Neural crest cell (in vitro differentiated cells): ENCODE data around the gene MYH7B. TPM values are rescaled to one million over a fixed set of nuclear protein-coding genes. Genes with fewer than 3 reads are reported as not detected.

Source experiments
- DNase-seq: peaks from one replicate; pipeline ENCODE4 v3.0.0; 2021; ENCODE audit warnings: low read depth, mixed read lengths, low spot score
- H3K27ac Mint-ChIP-seq: one replicate; pipeline ENCODE4 v1.8.0; 2021; ENCODE audit warnings: mild to moderate bottlenecking, mixed read lengths; ENCODE audit not compliant: unreplicated experiment
- H3K27me3 Mint-ChIP-seq: 2 replicates; pipeline ENCODE4 v1.8.0; 2021; ENCODE audit warnings: low read depth, mild to moderate bottlenecking, mixed read lengths
- H3K36me3 Mint-ChIP-seq: 2 replicates; pipeline ENCODE4 v1.8.0; 2021; ENCODE audit warnings: low read depth, mild to moderate bottlenecking, mixed read lengths
- H3K4me1 Mint-ChIP-seq: 2 replicates; pipeline ENCODE4 v1.8.0; 2021; ENCODE audit warnings: mixed read lengths
- H3K4me3 Mint-ChIP-seq: one replicate; pipeline ENCODE4 v1.8.0; 2021; ENCODE audit warnings: mild to moderate bottlenecking, mixed read lengths
- H3K9me3 Mint-ChIP-seq: 2 replicates; pipeline ENCODE4 v1.8.0; 2021; ENCODE audit warnings: mixed read lengths
- CTCF ChIP-seq: fragments of 200-600 bp; sonication (generic); conservative IDR thresholded peaks from 2 replicates; pipeline ENCODE4 v1.5.0; 2021; ENCODE audit warnings: antibody characterized with exemption, mild to moderate bottlenecking
- long read RNA-seq: library from polyadenylated mRNA; unstranded; transcript quantifications from one replicate; pipeline ENCODE4 v2.0.0, GENCODE V29; 2020
- total RNA-seq: library from RNA; stranded (reverse); gene quantifications from 2 replicates; pipeline ENCODE4 v1.2.1, GENCODE V29; 2021

The MYH7B gene
- 0.55 and 0.77 TPM in 2 replicates for total RNA-seq
- long read RNA-seq = 0 reads

GRCh38 chr20:34955231-34956040 lies at the start of gene MYH7B, which contains the start of gene GSS:
TSS of gene MYH7B (plus strand) at chr20:34955868. CDS start at chr20:34978006, 22,138 bp downstream.
TSS of gene GSS (minus strand) at chr20:34955806. CDS start at chr20:34951852, 3,954 bp downstream.
- no peaks in the 10 kb centered on the region for H3K9me3 Mint-ChIP-seq
- H3K4me1 Mint-ChIP-seq = peaks cover 34% of the 10 kb centered on the region

GRCh38 chr20:34907616-34908469 lies 47.8 kb upstream of the MYH7B start:
- no peak for TF ChIP-seq CTCF
- no peaks in the 10 kb centered on the region for H3K4me1 Mint-ChIP-seq
- DNase-seq = no peak
- no peaks in the 10 kb centered on the region for H3K27me3 Mint-ChIP-seq
- no peak overlapping the region for H3K4me3 Mint-ChIP-seq
- H3K27ac Mint-ChIP-seq = peak overlapping the region; percentile 78
- H3K9me3 Mint-ChIP-seq = no peaks in the 10 kb centered on the region
- peaks cover 15% of the 10 kb centered on the region for H3K36me3 Mint-ChIP-seq

More at GRCh38 chr20:34955231-34956040, at the start of gene MYH7B, which contains the start of gene GSS:
- TF ChIP-seq CTCF = peak; percentile 56
- DNase-seq = peak; percentile 100
- Mint-ChIP-seq H3K36me3 (no peaks in the 10 kb centered on the region), H3K27ac (peak within 1 kb of the TSS; percentile 98), H3K4me3 (peak within 1 kb of the TSS; percentile 96), H3K27me3 (no peaks in the 10 kb centered on the region)

- no peak for DNase-seq
- no peak overlapping the region for H3K4me3 Mint-ChIP-seq
- H3K4me1 Mint-ChIP-seq = no peaks in the 10 kb centered on the region
- H3K27ac Mint-ChIP-seq = no peak overlapping the region
- no peak for TF ChIP-seq CTCF
- no peaks in the 10 kb centered on the region for H3K27me3 Mint-ChIP-seq
- peaks cover 15% of the 10 kb centered on the region for H3K36me3 Mint-ChIP-seq
- H3K9me3 Mint-ChIP-seq = no peaks in the 10 kb centered on the region
These were observed 40.5 kb upstream of the MYH7B start for GRCh38 chr20:34915131-34915530.

- Mint-ChIP-seq H3K27me3 (no peaks in the 10 kb centered on the region), H3K27ac (no peak overlapping the region), H3K36me3 (peaks cover 23% of the 10 kb centered on the region), H3K4me3 (no peak overlapping the region), H3K9me3 (no peaks in the 10 kb centered on the region), H3K4me1 (no peaks in the 10 kb centered on the region)
- DNase-seq = no peak
- no peak for TF ChIP-seq CTCF
These were observed 39.8 kb upstream of the MYH7B start for GRCh38 chr20:34915749-34916455.

GRCh38 chr20:34916774-34917354 lies 38.8 kb upstream of the MYH7B start:
- no peaks in the 10 kb centered on the region for H3K27me3 Mint-ChIP-seq
- peaks cover 20% of the 10 kb centered on the region for H3K36me3 Mint-ChIP-seq
- no peak overlapping the region for H3K27ac Mint-ChIP-seq

More at GRCh38 chr20:34916774-34917354, 38.8 kb upstream of the MYH7B start:
- DNase-seq = no peak
- H3K4me1 Mint-ChIP-seq = no peaks in the 10 kb centered on the region
- no peak overlapping the region for H3K4me3 Mint-ChIP-seq
- no peaks in the 10 kb centered on the region for H3K9me3 Mint-ChIP-seq
- no peak for TF ChIP-seq CTCF
